Stimulated activated naive CD4-positive, alpha-beta T cell (primary cell): ENCODE results near the gene STK11.

Experiments used
- DNase-seq, 6 experiments: peaks; one replicate each; lab custom pipeline; 2025; lab: John Stamatoyannopoulos, UW

The STK11 gene

GRCh38 chr19:1251330-1252220 lies 46.0 kb downstream of the STK11 start:
- peak; percentile 56 to 75 (median 68) for DNase-seq

- DNase-seq: peak in 5 of 6 experiments; percentile 43 to 67 (median 56)
Observed at GRCh38 chr19:1252221-1252820, 46.7 kb downstream of the STK11 start.

GRCh38 chr19:1252821-1253513 lies 47.4 kb downstream of the STK11 start:
- peak; percentile 61 to 81 (median 67) for DNase-seq

DNA sequence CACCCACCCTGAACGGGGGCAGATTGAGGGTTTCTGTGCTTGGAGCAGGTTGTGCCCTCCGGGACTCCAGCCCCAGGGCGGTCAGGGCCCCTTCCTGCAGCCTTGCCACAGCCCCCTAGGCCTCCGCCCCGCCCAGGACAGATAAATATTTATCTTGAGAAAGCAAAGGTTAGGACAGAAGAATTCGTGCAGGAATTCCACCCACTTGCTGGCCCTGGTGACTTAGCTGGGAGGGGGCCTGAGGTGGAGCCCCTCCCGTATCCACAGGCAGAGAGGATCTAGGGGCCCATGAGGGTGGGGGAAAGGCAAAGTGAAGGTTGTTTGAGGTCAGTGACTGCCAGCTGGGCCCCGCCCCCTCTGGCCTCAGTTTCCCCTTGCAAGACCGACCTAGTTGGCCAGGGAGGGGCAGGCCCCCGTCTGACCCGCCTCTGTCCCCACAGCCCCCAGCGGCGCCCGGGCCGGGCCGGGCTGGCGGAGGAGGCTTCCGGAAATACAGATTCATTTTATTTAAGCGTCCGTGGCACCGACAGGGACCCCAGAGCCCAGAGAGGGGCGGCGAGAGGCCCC lies 48.0 kb downstream of the STK11 start:
- DNase-seq: no peak

GRCh38 chr19:1254081-1254527 lies 48.5 kb downstream of the STK11 start:
- no peak for DNase-seq

DNA sequence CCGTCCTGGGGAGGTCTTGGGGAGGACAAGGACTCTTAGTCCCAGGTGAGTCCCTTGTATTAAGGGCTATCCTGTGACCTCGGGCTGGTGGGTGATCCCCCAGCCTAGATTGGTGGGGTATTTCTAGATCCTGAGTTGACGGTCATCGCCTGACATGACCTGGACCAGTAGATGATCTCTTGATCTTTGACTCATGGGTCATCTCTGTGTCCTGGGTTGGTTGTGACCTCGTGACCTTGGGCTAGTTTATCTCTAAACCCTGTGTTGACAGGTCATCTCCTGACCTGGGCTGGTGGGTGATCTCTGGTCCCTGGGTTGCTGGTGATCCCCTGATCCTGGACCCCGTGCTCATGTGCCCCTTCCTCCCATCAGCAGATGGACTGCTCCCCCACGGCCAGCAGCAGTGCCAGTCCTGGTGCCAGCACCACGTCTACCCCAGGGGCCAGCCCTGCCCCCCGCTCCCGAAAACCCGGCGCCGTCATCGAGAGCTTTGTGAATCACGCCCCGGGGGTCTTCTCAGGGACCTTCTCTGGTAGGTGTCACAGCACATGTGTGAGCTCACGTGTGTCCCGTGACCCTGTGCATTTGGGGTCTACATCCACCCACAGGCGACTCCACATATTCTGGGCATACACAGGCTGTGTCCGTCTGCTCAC lies 49.1 kb downstream of the STK11 start:
- DNase-seq: no peak

DNA sequence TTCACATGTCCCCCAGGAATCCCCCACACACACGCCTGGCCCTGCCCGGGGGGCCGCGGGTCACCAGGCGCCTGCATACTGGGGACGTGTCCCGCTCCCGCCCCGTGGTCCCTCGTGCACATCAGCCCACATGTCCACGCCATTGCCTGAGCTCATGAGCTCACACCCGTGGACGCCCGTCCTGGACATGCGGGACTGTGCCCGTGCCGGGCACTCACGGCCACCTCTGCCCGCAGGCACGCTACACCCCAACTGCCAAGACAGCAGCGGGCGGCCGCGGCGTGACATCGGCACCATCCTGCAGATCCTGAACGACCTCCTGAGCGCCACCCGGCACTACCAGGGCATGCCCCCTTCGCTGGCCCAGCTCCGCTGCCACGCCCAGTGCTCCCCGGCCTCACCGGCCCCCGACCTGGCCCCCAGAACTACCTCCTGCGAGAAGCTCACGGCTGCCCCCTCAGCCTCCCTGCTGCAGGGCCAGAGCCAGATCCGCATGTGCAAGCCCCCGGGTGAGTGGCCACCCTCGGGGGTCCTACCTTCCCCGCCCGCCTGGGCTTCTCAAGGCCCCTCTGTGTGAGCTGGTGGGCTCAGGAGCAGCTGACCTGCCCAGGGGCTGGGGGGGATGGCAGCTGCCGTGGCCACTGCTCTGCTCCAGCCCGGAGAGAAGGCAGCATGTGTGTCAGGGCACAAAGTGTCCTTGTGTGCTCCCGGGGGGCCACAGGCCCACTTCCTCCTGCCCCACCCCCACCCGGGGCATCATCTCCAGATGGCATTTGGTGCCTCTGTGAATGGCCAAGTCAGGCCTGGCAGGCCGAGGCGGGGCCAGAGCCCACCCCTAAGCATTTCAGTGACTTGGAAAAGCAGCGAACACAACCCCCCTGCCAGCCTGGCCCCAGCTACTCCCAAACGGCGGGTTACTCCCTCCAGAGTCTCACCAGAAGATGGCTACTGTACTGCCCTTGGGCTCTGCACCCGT lies 49.9 kb downstream of the STK11 start:
- no peak for DNase-seq

GRCh38 chr19:1256646-1257474 lies 51.3 kb downstream of the STK11 start:
- no peak for DNase-seq

GRCh38 chr19:1257475-1258162 lies 52.0 kb downstream of the STK11 start:
- DNase-seq: no peak

GRCh38 chr19:1258163-1258492 lies 52.5 kb downstream of the STK11 start:
- no peak for DNase-seq

DNA sequence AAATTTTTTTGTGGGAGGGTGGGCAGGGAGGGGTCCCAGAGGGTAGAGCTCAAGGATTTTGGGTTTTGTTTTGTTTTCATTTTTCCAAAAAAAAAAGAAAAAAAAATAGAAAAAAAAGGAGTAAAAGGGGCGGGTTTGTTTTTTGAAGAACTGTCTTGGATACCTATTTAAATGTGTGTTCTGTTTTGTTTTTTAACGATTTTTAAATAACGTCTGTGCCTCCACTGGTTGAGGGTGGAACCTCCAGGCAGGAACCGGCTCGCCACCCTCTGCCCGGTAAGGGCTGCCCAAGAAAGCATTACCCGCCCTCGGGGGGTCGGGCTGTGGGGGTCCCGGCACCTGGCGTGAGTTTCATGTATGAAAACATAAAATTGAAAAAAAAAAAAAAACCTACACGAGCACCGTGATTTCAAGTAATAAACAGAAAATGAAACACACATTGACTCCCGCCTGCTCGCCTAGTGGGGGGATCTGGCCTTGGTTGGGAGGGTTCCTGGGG lies 53.2 kb downstream of the STK11 start:
- peak in 2 of 6 experiments; percentile 75 to 88 for DNase-seq

DNA sequence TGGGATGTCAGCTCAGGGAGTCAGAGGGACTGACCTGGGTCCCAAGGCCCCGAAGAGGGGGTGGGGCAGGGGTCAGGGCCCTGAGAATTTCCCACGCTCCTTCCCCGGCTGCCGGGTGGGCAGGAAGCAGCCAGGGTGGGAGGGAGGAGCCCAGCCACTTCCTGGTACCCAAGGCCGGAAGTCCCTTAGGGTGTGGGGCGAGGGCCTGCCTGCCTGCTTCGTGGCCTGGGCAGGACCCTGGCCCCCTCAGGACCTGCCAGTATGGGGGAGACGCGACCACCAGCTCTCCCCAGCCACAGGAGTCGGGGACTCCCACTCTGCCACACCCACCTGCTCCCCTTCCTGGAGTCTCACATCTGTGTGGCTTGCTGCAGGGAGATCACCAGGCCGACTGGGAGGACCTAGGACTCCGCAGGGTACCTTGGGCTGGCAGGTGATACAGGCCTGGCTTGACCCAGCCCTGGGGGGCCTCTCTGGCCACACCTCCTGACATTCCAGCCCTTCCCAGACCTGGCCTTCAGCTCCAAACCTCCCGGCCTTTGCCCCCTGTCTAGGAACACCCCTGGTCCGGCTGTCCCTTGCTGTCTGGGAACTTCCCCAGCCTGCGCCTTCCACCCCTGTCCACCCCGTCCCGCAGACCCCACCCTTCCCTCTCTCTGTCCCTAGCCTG lies 53.8 kb downstream of the STK11 start:
- DNase-seq: peak; percentile 54 to 88 (median 70)

DNA sequence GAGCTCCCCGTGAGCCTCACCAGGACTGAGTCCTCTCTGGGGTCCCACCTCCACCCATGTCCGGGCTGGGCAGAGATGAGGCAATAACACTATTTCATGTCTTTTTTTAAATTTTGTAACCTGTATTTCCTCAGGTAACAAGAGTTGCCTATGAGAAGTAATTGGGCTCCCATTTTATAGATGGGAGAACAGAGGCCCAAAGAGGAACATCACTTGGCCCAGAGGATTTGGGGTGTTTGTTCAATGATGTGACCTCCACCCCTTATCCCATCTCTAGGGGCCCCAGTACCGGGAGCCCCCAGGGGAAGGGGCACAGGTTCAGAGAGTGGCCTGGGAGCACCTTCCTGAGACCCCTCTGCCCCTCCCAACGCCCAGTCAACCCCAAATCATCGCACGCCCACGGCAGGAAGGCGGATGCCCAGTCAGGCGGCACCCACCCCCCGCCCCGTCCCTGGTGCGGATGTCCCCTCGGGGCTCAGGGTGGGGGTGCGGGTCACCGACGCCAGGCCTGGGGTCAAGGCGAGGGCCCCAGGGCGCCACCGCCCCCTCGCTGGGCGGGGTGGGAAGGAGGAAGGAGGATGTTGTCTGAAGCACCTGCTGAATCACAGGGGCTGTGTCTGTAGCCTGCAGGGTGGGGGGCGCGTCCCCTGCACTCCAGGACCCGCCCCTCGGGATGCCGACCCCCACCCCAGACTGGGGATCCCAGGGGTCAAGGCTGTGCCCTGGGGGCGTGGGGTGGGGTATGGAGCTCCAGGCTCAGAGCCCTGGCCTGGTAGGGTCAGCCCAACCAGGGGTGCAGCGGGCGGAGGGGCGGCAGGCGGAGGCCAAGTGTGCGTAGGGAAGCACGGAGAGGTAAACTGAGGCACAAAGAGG lies 54.5 kb downstream of the STK11 start:
- peak in 5 of 6 experiments; percentile 50 to 65 (median 61) for DNase-seq

GRCh38 chr19:1260749-1261537 lies 55.4 kb downstream of the STK11 start:
- peak; percentile 94 to 97 (median 95) for DNase-seq

- peak in 1 of 6 experiments; percentile 47 for DNase-seq
Observed at GRCh38 chr19:1261538-1261797, 55.9 kb downstream of the STK11 start.

GRCh38 chr19:1261798-1262622 lies 56.4 kb downstream of the STK11 start:
- DNase-seq: peak in 3 of 6 experiments; percentile 38 to 58 (median 45)
